ENCODE data around the gene ZNF444.
"Not testable (repeated sequence)": the region's sequence is repeated elsewhere in the genome, so short reads cannot be mapped to it uniquely, and the experiment has no call there.

ZNF444 gene

GRCh38 chr19:56145698-56146097 lies 4.6 kb downstream of the ZNF444 start:
- TF ChIP-seq CTCF (IDR thresholded peaks at IDR 0.05; ENCODE audit: control insufficient read depth, insufficient read depth, low read depth, low read length, missing control alignments) = no peak
- no peak for DNase-seq (ENCODE audit: low read depth)
- H3K4me3 ChIP-seq (ENCODE audit: control insufficient read depth, low read depth, low read length) = no peak overlapping the region

- H3K4me3 ChIP-seq (ENCODE audit: control insufficient read depth, low read depth, low read length) = no peak overlapping the region
- no peak for DNase-seq (ENCODE audit: low read depth)
- TF ChIP-seq CTCF (IDR thresholded peaks at IDR 0.05; ENCODE audit: control insufficient read depth, insufficient read depth, low read depth, low read length, missing control alignments) = no peak
These were observed 5.8 kb downstream of the ZNF444 start for GRCh38 chr19:56146904-56147303.

- no peak for DNase-seq (ENCODE audit: low read depth)
- TF ChIP-seq CTCF (IDR thresholded peaks at IDR 0.05; ENCODE audit: control insufficient read depth, insufficient read depth, low read depth, low read length, missing control alignments) = no peak
- H3K4me3 ChIP-seq (ENCODE audit: control insufficient read depth, low read depth, low read length) = no peak overlapping the region
These were observed 6.2 kb downstream of the ZNF444 start for GRCh38 chr19:56147307-56147706.

- no peak for TF ChIP-seq CTCF (IDR thresholded peaks at IDR 0.05; ENCODE audit: control insufficient read depth, insufficient read depth, low read depth, low read length, missing control alignments)
- no peak overlapping the region for H3K4me3 ChIP-seq (ENCODE audit: control insufficient read depth, low read depth, low read length)
- DNase-seq (ENCODE audit: low read depth) = no peak
These were observed 7.0 kb downstream of the ZNF444 start for GRCh38 chr19:56148096-56148495.

- H3K4me3 ChIP-seq (ENCODE audit: control insufficient read depth, low read depth, low read length); DNase-seq (ENCODE audit: low read depth): not testable (repeated sequence)
These were observed 8.0 kb downstream of the ZNF444 start for GRCh38 chr19:56148955-56149655.

GRCh38 chr19:56149656-56150038 lies 8.6 kb downstream of the ZNF444 start:
- no peak overlapping the region for H3K4me3 ChIP-seq (ENCODE audit: control insufficient read depth, low read depth, low read length)
- DNase-seq (ENCODE audit: low read depth) = no peak
- no peak for TF ChIP-seq CTCF (IDR thresholded peaks at IDR 0.05; ENCODE audit: control insufficient read depth, insufficient read depth, low read depth, low read length, missing control alignments)

GRCh38 chr19:56150358-56150757 lies 9.3 kb downstream of the ZNF444 start:
- no peak for DNase-seq (ENCODE audit: low read depth)
- TF ChIP-seq CTCF (IDR thresholded peaks at IDR 0.05; ENCODE audit: control insufficient read depth, insufficient read depth, low read depth, low read length, missing control alignments) = no peak
- no peak overlapping the region for H3K4me3 ChIP-seq (ENCODE audit: control insufficient read depth, low read depth, low read length)

Measured in AG09309 (cell line).